RWPE2 (cell line): ENCODE measurements around the gene NOS1AP.
A peak's percentile ranks its signal among the peaks of the same experiment; 100 is the strongest.

Experiments
- ATAC-seq: fragments of 200-7000 bp; cut with Tn5 transposase; 3 replicates; pipeline ENCODE4 v1.9.1; 2021; ENCODE audit warnings: low read depth
- DNase-seq: peaks from one replicate; pipeline ENCODE4 v3.0.0-alpha.2; 2020; ENCODE audit warnings: low spot score
- H3K27ac ChIP-seq: fragments of 450-650 bp; 2 replicates; pipeline ENCODE4 v1.5.1; 2017; ENCODE audit warnings: mild to moderate bottlenecking; ENCODE audit not compliant: poor library complexity, severe bottlenecking
- H3K27me3 ChIP-seq: fragments of 250-450 bp; sonication (Bioruptor Pico); 2 replicates; pipeline ENCODE4 v1.5.1; 2021; ENCODE audit warnings: mild to moderate bottlenecking, moderate library complexity; ENCODE audit not compliant: insufficient read depth, poor library complexity, severe bottlenecking
- H3K36me3 ChIP-seq: fragments of 250-450 bp; sonication (Bioruptor Pico); 2 replicates; pipeline ENCODE4 v1.5.1; 2020; ENCODE audit warnings: low read depth, mild to moderate bottlenecking, moderate library complexity
- H3K4me1 ChIP-seq: fragments of 250-450 bp; sonication (Bioruptor Pico); 2 replicates; pipeline ENCODE4 v1.5.1; 2021; ENCODE audit warnings: mild to moderate bottlenecking, moderate library complexity; ENCODE audit not compliant: insufficient read depth, poor library complexity, severe bottlenecking
- H3K4me3 ChIP-seq: fragments of 250-450 bp; sonication (Bioruptor Pico); 2 replicates; pipeline ENCODE4 v1.5.1; 2021; ENCODE audit warnings: mild to moderate bottlenecking, moderate library complexity; ENCODE audit not compliant: severe bottlenecking
- H3K9me3 ChIP-seq: fragments of 250-450 bp; sonication (Bioruptor Pico); 2 replicates; pipeline ENCODE4 v1.5.1; 2021; ENCODE audit warnings: mild to moderate bottlenecking, moderate library complexity; ENCODE audit not compliant: severe bottlenecking
- TF ChIP-seq, protein P1 (sequence below): fragments of 450-650 bp; IDR thresholded peaks from one replicate; pipeline ENCODE4 v1.5.1; 2017; ENCODE audit warnings: mild to moderate bottlenecking, moderate library complexity; ENCODE audit not compliant: poor library complexity, severe bottlenecking

Gene NOS1AP

DNA sequence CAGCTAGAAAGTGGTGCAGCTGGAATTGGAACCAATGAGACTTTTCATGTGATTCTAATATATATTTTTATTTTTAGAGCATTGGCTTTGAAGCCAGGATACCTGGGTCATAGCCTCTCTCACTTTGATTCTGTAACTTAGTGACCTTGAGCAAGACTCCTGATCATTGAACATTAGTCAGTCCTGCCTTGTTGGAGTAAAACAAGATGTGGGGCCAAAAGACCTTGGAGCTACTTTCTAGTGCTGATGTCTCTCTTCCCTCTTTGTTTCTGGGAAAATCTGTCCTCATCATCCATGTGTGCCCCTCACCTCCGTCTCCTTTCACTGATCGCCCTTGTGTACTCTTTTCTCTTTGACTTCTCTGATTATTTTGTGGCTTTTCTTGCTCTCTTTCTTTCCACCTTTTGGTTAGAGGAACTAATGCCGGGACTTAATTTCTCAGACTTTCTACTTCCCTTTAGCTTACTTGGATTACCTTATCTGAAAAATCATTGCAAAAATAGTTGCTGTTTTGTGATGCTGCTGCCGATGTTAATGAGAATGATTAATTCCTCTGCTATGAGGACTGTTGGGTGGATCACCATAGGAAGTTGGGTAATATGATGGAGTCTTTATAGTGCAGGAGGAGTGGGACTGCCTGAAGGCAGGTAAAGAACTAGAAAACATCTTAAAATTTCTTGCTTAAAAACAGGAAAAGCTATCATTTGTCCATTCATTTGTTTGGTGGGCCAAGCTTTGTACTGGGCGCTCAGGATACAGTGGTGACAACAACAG lies 72.0 kb downstream of the NOS1AP start:
- no peak for DNase-seq
- Histone ChIP-seq H3K4me1 (peaks cover 28% of the 10 kb centered on the region), H3K4me3 (no peak overlapping the region), H3K36me3 (no peaks in the 10 kb centered on the region), H3K27ac (peak overlapping the region; percentile 85), H3K27me3 (no peaks in the 10 kb centered on the region), H3K9me3 (no peaks in the 10 kb centered on the region)
- ATAC-seq, result peak; percentile 93
- TF ChIP-seq, protein P1, sequence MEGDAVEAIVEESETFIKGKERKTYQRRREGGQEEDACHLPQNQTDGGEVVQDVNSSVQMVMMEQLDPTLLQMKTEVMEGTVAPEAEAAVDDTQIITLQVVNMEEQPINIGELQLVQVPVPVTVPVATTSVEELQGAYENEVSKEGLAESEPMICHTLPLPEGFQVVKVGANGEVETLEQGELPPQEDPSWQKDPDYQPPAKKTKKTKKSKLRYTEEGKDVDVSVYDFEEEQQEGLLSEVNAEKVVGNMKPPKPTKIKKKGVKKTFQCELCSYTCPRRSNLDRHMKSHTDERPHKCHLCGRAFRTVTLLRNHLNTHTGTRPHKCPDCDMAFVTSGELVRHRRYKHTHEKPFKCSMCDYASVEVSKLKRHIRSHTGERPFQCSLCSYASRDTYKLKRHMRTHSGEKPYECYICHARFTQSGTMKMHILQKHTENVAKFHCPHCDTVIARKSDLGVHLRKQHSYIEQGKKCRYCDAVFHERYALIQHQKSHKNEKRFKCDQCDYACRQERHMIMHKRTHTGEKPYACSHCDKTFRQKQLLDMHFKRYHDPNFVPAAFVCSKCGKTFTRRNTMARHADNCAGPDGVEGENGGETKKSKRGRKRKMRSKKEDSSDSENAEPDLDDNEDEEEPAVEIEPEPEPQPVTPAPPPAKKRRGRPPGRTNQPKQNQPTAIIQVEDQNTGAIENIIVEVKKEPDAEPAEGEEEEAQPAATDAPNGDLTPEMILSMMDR, result no peak

GRCh38 chr1:162142968-162143367 lies 73.5 kb downstream of the NOS1AP start:
- Histone ChIP-seq H3K9me3 (no peaks in the 10 kb centered on the region), H3K4me1 (peaks cover 15% of the 10 kb centered on the region), H3K36me3 (no peaks in the 10 kb centered on the region), H3K27ac (no peak overlapping the region), H3K4me3 (no peak overlapping the region), H3K27me3 (no peaks in the 10 kb centered on the region)
- TF ChIP-seq, protein P1, result no peak
- no peak for ATAC-seq
- DNase-seq, result no peak

GRCh38 chr1:162144268-162144667 lies 74.8 kb downstream of the NOS1AP start:
- Histone ChIP-seq H3K4me1 (peaks cover 15% of the 10 kb centered on the region), H3K27ac (no peak overlapping the region), H3K9me3 (no peaks in the 10 kb centered on the region), H3K27me3 (no peaks in the 10 kb centered on the region), H3K4me3 (no peak overlapping the region), H3K36me3 (no peaks in the 10 kb centered on the region)
- TF ChIP-seq, protein P1, result no peak
- ATAC-seq (no peak), DNase-seq (no peak)

DNA sequence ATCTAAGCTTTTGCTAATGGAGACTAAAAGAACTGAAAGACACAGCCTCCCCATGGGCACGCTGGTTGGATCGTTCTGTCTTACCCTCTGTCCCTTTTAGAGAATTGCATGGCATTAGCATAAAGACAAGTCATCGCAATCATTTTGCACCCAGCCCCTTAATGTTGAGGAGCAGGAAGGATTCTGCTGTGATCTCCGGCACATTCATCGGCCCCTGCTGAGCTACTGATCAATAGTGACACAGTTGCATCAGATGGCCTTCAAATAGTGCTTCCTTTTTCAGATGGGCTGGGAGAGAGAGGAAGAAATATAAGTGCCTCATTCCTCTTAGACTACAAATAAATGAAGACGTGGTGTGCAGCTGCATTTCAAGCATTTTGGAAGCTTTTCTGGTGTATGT lies 75.4 kb downstream of the NOS1AP start:
- ATAC-seq (no peak), DNase-seq (no peak)
- no peak overlapping the region for H3K4me3 ChIP-seq
- H3K9me3 ChIP-seq, result no peaks in the 10 kb centered on the region
- no peaks in the 10 kb centered on the region for H3K27me3 ChIP-seq
- TF ChIP-seq, protein P1, result no peak
- no peak overlapping the region for H3K27ac ChIP-seq
- peaks cover 15% of the 10 kb centered on the region for H3K4me1 ChIP-seq
- H3K36me3 ChIP-seq, result no peaks in the 10 kb centered on the region

- Histone ChIP-seq H3K9me3 (no peaks in the 10 kb centered on the region), H3K36me3 (no peaks in the 10 kb centered on the region), H3K4me3 (no peak overlapping the region), H3K27ac (no peak overlapping the region), H3K4me1 (peaks cover 15% of the 10 kb centered on the region), H3K27me3 (no peaks in the 10 kb centered on the region)
- TF ChIP-seq, protein P1, result no peak
- ATAC-seq, result no peak
- DNase-seq, result no peak
Observed at GRCh38 chr1:162145280-162145965, 75.9 kb downstream of the NOS1AP start.
